T-helper 1 cell (primary cell): Measurements from ENCODE around the gene EPM2AIP1.
A peak's percentile ranks its signal among the peaks of the same experiment; 100 is the strongest.
"Not testable (repeated sequence)": the region's sequence is repeated elsewhere in the genome, so short reads cannot be mapped to it uniquely, and the experiment has no call there.

Experiments
- DNase-seq, 5 donors: peaks; one replicate each; pipeline ENCODE4 v3.0.0-alpha.2; 2012 to 2020
- total RNA-seq, 4 donors: gene quantifications; one replicate each; lab custom pipeline; 2026; lab: John Stamatoyannopoulos, UW

Gene EPM2AIP1
- total RNA-seq, result 138 to 212 (median 184) reads per million in 4 donors

DNA sequence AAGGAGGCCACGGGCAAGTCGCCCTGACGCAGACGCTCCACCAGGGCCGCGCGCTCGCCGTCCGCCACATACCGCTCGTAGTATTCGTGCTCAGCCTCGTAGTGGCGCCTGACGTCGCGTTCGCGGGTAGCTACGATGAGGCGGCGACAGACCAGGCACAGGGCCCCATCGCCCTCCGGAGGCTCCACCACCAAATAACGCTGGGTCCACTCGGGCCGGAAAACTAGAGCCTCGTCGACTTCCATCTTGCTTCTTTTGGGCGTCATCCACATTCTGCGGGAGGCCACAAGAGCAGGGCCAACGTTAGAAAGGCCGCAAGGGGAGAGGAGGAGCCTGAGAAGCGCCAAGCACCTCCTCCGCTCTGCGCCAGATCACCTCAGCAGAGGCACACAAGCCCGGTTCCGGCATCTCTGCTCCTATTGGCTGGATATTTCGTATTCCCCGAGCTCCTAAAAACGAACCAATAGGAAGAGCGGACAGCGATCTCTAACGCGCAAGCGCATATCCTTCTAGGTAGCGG is at the start of gene EPM2AIP1:
Gene EPM2AIP1 (minus strand): TSS at position 326 of the 520 bp plus-strand sequence. CDS start 54 bp downstream, at position 272.
- DNase-seq, result peak in 3 of 5 donors; percentile 92 to 98 (median 94)

DNA sequence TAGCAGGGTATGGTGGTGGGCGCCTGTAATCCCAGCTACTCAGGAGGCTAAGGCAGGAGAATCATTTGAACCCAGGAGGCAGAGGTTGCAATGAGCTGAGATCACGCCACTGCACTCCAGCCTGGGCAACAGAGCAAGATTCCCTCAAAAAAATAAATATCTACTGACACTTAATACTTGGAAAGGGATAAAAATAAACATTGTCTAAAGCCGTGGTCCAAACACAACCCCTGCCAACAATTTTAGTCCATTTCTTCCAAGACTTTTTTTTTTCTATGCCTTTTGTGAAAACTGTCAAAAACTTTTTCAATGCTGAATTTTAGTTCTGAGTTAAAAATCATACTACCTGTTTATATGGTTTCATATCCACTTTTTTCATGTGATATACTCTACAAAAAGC is 49.8 kb upstream of the EPM2AIP1 start:
- DNase-seq, result not testable (repeated sequence)

DNA sequence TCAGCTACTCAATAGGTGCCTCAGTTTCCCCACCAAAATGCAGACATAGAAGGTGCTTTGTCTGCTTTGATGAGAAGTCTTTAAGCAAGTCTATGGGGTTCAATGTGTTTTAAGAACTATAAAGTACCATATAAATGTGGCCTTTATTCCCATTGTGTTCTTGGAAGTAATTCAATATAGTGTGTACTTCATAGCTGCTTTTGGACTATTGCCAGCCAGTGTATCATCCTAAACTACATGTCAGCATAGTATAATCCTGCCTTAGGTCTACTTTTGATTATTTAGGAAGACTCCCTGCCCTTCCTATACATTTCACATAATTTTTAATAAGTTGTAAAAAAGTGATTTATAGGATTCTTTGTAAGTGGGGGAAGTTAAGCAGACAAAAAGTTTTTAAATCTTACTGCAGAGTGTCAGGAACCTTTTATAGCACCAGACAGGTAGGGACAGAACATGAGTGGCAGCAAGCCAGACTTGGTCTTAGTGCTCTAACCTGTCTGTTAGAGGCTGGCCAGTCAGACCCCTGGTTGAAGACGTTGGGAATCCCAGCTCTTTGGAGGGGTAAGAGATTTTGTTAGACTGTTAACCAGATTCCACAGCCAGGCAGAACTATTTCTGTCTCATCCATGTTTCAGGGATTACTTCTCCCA is 48.7 kb upstream of the EPM2AIP1 start:
- no peak for DNase-seq

DNA sequence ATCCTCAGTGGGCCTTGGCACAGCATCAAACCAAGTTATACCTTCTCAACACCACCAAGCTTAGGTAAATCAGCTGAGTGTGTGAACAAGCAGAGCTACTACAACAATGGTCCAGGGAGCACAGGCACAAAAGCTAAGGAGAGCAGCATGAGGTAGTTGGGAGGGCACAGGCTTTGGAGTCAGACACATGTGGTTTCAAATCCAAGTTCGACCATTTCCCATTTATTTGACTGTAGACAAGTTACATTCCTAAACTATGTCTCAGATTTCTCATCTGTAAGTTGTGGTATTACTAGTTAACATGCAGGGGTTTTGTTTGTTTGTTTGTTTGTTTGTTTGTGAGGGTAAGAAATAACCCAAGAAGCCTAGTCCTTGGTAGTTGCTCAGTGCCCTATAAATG is 47.3 kb upstream of the EPM2AIP1 start:
- DNase-seq, result no peak

DNA sequence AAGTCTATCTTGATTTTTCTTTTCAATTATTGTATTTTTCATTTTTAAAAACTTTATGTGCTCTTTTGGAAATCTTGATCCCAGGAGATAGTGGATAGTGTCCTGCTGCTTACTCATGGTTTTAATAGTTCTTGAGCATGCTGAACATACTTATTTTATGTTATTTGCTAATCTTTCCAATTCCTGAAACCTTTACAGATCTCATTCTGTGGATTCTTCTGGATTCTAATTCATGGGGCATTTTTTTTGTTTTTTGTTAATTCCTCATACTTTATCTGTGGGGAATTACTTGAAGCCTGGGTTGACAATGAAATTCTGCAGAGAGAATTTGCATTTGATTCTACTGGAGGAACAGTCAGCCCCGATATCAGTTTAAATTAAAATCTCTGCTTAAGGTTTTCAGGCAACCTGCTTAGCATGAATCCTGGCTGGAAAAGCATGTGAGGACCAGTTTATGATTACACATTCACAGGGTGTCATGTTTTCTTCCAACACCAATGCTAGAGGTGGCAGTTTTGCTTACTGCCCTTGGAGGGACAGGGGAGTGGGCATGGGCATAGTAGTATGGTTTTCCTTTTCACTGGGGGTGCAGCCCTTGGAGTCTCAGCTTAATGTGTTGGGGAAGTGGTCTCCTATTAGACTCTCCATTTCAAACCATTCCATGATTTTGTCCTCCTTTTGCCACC is 46.4 kb upstream of the EPM2AIP1 start:
- no peak for DNase-seq

DNA sequence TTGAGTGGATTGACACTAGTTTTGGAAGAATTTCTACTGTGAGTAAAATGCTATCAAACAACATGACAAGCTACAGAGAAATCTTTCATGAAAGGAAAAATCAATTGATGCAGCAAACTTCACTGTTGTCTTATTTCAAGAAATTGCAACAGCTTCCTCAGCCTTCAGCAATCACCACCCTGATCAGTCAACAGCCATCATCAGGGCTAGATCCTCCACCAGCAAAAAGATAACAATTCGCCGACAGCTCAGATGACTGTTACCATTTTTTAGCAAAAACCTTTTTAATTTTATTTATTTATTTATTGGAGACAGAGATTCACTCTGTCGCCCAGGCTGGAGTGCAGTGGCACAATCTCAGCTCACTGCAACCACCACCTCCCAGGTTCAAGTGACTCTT is 44.4 kb upstream of the EPM2AIP1 start:
- no peak for DNase-seq

DNA sequence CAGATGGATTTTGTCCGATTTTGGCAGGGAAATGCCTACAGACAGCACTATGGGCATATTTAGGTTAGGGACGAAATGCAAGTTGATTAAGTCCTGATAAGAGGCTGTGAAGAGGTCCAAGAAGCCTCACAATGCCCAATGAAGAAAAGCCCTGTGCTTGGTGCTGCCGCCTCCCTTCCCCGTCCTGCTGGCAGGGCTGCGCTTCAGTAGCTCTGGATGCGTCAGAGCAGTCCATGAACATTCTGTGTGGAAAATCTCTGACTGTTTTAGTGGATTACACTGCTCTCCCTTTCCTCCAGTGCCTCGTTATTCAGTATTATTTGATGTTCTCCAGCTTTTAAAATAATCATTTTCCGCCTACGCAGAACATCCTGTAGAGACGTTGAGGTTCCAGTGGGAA is 40.0 kb upstream of the EPM2AIP1 start:
- no peak for DNase-seq

DNA sequence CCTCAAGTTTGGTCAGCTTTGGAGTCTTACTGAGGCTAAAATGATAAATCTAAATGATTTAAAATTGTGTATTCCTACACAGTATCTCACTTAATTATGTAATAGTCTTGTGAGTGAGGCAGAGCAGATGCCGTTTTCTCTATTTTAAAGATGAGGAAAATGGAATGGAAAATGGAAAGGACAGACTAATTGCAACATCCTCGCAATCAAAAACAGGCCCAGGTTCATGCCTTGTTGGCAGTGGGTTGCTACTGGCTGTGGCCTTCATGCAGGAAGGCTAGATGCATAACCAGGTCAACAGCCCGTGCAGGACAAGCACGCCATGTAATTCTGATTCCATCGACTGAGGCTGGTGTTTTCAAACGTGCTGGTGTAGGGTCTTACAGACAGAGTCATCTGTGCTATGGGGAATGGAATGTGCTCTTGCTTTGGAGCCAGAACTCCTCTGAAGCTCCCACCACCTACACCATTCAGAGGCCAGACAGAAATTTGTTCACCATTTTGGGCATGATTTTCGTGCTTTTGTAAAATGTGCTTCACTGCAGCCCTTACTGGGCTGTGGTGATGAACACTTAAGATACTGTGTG is 38.3 kb upstream of the EPM2AIP1 start:
- no peak for DNase-seq

DNA sequence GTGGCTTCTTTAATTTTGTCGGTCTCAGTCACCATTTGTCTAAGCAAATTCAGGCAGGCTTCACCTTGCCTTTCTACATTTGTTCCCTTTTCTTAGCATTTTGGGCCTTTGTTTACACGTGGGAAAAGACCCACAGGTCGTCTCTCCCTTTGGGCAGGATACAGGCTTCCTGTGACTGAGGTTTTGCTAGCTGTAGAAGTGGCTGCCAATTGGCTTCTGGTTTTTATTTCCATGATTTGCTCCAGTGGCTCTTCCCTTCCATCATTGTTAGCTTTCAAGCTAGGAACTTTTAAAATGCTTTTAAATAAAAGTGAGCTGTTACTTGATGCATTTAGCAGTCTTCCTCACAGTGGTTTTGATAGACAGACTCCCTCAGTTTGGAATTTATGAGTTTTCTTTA is 37.7 kb upstream of the EPM2AIP1 start:
- no peak for DNase-seq

DNA sequence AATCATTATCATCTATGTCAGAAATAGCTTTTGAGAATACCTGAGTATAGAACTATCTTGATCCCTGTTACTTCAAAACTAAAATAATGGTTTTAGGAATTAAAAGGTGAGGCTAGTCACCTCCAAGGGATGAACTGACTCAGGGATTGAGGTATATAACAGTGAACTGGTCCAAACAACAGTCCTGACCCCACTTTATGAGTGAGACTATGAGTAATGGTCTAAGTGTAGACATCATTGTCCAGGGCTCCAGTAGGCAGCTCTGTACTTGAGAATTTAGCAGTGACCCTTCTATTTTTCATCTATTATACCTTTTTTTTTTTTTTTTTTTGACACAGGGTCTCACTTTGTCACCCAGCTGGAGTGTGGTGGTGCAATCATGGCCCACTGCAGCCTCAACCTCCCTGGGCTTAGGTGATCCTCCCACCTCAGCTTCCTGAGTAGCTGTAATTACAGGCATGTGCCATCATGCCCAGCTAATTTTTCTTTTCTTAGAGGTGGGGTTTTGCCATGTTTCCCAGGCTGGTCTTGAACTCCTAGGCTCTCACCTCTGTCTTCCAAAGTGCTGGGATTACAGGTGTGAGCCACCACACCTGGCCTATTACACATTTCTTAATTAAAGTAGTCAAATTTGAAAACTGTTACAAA is 36.7 kb upstream of the EPM2AIP1 start:
- DNase-seq, result no peak

DNA sequence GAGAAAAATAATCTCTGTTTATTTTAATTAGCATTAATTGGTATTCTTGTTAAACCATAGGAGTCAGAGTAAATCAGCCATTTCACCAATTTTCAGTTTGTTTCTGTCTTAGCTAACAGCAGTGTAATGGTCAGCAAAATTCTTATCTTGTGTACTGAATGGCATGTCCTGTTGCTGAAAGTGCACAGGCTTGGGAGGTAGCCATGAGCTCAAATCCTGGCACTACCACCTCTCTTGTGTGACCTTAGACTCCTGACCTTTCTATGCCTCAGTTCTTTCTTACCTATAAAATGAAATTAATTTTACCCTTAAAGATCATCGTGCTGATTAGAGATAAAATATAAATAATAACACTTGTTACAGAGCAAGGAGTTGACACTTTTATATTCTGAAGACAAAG is 36.2 kb upstream of the EPM2AIP1 start:
- DNase-seq, result no peak

DNA sequence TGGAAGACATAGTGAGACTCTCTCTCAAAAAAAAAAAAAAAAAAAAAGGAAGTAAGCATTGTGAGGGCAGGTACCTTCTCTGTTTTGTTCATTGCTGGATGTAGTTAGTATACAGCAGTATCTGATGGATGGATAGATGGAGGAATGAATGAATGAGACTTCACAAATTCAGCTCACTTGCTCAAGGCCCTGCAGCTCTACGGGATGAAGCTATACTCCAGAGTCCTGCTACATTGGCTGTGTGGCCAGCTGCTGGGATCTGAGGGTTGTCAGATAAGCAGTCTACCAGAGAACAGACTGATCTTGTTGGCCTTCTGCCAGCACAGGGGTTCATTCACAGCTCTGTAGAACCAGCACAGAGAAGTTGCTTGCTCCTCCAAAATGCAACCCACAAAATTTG is 35.4 kb upstream of the EPM2AIP1 start:
- DNase-seq, result no peak

DNA sequence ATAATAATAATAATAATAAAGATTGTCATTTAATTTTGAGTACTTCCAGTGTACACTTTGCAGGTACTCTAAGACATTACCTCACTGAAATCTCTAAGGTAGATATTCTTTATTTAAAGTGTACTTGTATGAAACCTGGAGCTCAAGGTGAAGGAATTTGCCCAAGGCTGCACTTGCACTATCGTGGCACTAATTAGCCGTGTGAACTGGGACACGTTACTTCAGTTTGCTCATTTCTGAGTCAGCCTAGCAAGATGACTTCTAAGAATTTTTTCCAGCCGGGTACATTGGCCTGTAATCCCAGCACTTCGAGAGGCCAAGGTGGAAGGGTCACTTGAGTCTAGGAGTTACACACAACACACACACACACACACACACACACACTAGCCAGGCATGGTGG is 33.9 kb upstream of the EPM2AIP1 start:
- no peak for DNase-seq

DNA sequence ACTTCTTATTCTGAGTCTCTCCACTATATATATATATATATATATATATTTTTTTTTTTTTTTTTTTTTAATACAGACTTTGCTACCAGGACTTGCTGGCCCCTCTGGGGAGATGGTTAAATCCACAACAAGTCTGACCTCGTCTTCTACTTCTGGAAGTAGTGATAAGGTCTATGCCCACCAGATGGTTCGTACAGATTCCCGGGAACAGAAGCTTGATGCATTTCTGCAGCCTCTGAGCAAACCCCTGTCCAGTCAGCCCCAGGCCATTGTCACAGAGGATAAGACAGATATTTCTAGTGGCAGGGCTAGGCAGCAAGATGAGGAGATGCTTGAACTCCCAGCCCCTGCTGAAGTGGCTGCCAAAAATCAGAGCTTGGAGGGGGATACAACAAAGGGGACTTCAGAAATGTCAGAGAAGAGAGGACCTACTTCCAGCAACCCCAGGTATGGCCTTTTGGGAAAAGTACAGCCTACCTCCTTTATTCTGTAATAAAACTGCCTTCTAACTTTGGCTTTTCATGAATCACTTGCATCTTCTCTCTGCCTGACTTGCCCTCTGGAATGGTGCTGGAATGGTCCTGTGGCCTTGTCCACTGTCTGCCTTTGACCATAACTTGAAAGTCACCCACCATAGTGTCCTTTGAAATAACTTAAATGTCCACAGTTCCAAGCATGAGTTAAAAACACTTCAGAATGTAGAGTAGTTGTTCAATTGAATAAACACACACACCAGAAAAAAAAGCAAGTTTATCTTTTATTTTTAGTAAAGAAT is 32.8 kb upstream of the EPM2AIP1 start:
- DNase-seq, result no peak

DNA sequence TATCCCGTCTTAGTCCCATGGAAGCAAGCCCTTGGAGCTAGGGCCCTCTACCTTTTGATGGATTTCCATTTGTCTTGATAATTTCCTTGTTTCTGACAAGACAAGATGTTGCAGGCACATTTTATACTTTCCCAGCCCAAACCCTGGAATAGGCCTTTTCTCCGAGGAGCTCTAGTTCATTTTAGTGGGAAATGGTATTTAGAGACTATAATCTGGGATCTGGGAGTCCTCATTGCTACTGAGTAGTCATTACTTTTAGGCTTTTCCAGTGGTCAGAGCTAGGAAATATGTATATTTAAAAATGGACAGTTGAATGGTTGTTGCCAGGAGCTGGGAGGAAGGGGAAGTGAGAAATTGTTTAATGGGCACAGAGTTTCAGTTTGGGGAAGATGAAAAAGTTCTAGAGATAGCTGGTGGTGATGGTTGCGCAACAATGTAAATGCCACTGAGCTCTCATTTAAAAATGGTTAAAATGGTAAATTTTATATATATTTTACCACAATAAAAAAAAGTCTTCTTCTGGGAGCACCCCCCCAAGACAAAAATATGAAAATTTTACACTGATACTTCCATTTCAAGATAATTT is 32.0 kb upstream of the EPM2AIP1 start:
- DNase-seq, result no peak

DNA sequence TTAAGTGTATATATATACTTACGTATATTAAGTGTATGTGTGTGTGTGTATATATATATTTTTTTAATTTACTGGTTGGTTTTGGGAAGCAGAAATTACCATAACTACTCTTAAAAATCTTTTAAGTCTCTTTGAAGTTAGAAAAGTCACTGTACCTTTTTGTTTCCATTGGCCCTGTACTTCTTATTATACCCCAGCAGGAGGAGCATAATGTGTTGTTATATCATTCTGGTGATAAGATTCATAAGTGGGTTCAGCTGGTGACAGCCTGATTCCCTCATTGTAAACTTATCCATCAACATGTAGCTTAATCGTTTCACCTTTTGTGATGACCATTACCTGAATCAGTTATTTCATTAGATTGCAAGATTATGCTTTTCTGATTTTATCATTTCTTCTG is 31.2 kb upstream of the EPM2AIP1 start:
- DNase-seq, result peak in 1 of 5 donors; percentile 10

DNA sequence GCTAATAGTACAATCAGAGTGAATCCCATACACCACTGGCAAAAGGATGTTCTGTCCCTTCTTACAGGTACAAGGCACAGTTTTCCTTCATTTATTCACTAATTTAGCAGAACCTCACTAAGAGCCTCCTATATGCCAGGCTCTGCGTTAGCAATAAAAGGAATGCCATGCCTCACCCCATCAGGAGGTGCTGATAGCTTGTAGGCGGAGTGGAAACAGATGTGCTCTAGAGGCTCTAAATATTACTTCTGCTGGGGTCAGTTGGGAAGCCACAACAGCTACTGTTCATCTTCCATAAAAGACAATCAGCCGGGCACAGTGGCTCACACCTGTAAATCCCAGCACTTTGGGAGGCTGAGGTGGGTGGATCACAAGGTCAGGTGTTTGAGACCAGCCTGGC is 24.8 kb upstream of the EPM2AIP1 start:
- DNase-seq, result no peak

DNA sequence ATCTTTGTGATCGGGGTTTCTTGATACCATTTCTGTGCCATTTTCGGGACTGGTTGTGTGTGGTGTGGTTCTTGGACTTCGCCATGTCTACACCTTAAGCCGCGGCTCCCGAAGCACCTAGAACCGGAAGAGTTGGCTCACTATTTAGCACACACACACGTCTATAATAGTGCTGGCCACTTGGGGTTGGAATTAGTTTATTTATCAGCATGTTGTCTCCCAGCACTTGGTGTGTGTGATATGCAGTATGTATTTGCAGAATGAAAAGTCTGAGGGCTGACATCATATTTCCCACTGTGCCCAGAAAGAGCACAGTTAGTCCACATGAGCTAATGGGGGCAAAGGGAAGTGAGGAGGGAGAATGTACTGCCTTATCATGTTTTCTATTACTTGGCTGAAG is 24.0 kb upstream of the EPM2AIP1 start:
- no peak for DNase-seq

DNA sequence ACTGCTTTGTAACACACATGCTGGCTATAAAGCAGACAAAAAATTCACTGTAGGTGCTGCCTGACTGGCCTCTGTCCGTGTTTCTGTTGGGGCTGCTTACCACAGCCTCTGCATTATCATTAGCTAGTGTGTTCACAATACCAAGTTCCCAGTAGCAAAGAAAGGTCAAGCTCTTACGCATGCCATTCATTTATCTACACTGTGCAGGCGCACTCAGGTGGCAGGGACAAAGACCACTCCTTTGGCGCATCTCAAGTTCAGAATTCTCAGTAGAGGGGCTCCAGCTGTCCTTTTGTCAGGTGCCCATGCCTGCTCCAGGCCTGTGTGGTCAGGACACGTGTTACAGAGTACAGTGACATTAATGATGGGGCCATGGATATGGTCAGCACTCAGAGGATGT is 22.7 kb upstream of the EPM2AIP1 start:
- no peak for DNase-seq

DNA sequence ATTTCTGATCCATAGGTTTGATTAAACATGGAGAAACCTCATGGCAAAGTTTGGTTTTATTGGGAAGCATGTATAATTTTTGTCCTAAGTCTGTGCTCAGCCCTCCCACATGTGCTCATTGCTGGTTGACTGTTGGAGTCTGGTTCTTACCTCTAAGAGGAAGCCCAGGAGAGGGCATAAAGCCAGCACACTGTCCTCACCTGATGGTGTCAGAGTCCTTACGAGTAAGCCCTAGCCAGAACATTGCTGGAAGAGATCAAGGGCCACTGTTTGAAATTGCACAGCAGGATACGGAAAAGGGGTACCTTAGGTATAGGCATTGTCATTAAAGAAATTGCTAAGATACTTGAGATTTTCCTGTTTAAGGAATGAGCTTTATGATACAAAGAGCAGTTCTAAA is 21.7 kb upstream of the EPM2AIP1 start:
- DNase-seq, result no peak

DNA sequence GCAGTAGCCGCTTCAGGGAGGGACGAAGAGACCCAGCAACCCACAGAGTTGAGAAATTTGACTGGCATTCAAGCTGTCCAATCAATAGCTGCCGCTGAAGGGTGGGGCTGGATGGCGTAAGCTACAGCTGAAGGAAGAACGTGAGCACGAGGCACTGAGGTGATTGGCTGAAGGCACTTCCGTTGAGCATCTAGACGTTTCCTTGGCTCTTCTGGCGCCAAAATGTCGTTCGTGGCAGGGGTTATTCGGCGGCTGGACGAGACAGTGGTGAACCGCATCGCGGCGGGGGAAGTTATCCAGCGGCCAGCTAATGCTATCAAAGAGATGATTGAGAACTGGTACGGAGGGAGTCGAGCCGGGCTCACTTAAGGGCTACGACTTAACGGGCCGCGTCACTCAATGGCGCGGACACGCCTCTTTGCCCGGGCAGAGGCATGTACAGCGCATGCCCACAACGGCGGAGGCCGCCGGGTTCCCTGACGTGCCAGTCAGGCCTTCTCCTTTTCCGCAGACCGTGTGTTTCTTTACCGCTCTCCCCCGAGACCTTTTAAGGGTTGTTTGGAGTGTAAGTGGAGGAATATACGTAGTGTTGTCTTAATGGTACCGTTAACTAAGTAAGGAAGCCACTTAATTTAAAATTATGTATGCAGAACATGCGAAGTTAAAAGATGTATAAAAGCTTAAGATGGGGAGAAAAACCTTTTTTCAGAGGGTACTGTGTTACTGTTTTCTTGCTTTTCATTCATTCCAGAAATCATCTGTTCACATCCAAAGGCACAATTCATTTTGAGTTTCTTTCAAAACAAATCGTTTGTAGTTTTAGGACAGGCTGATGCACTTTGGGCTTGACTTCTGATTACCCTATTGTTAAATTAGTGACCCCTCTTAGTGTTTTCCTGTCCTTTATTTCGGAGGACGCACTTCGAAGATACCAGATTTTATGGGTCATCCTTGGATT is 674 bp upstream of the EPM2AIP1 start, which contains the start of gene MLH1:
Gene MLH1 (plus strand): TSS at position 193 of the 958 bp plus-strand sequence. CDS start 30 bp downstream, at position 223.
- peak; percentile 91 to 100 (median 95) for DNase-seq
